OCI-LY7 (cell line): ENCODE data around the gene ARHGAP31. TPM values are rescaled to one million over a fixed set of nuclear protein-coding genes. Genes with fewer than 3 reads are reported as not detected.

Source experiments
- BruUV-seq: library from RNA; stranded (reverse); fragments of 400-500 nt; replicated peaks from 2 replicates; lab custom pipeline; 2021; lab: Mats Ljungman, UMichigan
- CTCF ChIA-PET: fragments of 300-600 bp; sonication (Branson Sonifier 250); formaldehyde crosslinking; loops from one replicate; lab custom pipeline; 2022; ENCODE audit warnings: antibody characterized with exemption; ENCODE audit not compliant: unreplicated experiment; lab: Charles Lee
- POLR2A ChIA-PET: fragments of 300-600 bp; sonication (Branson Sonifier 250); formaldehyde crosslinking; loops from one replicate; lab custom pipeline; 2022; ENCODE audit warnings: antibody characterized with exemption; lab: Charles Lee
- DNase-seq: peaks from one replicate; pipeline ENCODE4 v3.0.0-alpha.2; 2015; ENCODE audit warnings: low spot score
- H2AFZ ChIP-seq: fragments of 200-600 bp; sonication (generic), shearing (Covaris generic); 2 replicates; pipeline ENCODE4 v1.6.1; 2014; ENCODE audit warnings: mild to moderate bottlenecking, antibody characterized with exemption, low read length, moderate library complexity
- H3K27ac ChIP-seq: fragments of 200-600 bp; sonication (generic); 2 replicates; pipeline ENCODE4 v1.5.1; 2014; ENCODE audit warnings: mixed run types, low read depth, mild to moderate bottlenecking, moderate library complexity, low read length, inconsistent platforms; ENCODE audit not compliant: poor library complexity, severe bottlenecking
- H3K36me3 ChIP-seq: fragments of 200-600 bp; sonication (generic); 2 replicates; pipeline ENCODE4 v1.6.1; 2014; ENCODE audit warnings: mild to moderate bottlenecking, antibody characterized with exemption, low read length, moderate library complexity, mixed read lengths; ENCODE audit not compliant: insufficient read depth
- H3K4me1 ChIP-seq: fragments of 200-600 bp; sonication (generic); 2 replicates; pipeline ENCODE4 v1.5.1; 2014; ENCODE audit warnings: mild to moderate bottlenecking, low read length; ENCODE audit not compliant: insufficient read depth, poor library complexity, severe bottlenecking
- H3K4me2 ChIP-seq: fragments of 200-600 bp; sonication (generic); 2 replicates; pipeline ENCODE4 v1.6.1; 2014; ENCODE audit warnings: mild to moderate bottlenecking, low read length
- H3K4me3 ChIP-seq: fragments of 200-600 bp; sonication (generic); 2 replicates; pipeline ENCODE4 v1.5.1; 2014; ENCODE audit warnings: mild to moderate bottlenecking, low read depth, low read length; ENCODE audit not compliant: poor library complexity, severe bottlenecking
- H3K79me2 ChIP-seq: fragments of 200-600 bp; sonication (generic); 2 replicates; pipeline ENCODE4 v1.6.1; 2016; ENCODE audit warnings: low read depth, mild to moderate bottlenecking, low read length, moderate library complexity, mixed read lengths; ENCODE audit not compliant: insufficient read depth
- H3K9me2 ChIP-seq: fragments of 200-600 bp; sonication (generic); 2 replicates; pipeline ENCODE4 v1.6.1; 2016; ENCODE audit warnings: mild to moderate bottlenecking, low read length, mixed read lengths; ENCODE audit not compliant: insufficient read depth
- H3K9me3 ChIP-seq: fragments of 200-600 bp; sonication (generic); 2 replicates; pipeline ENCODE4 v1.6.1; 2014; ENCODE audit warnings: mild to moderate bottlenecking, mixed run types, low read length, mixed read lengths
- H4K20me1 ChIP-seq: fragments of 200-600 bp; sonication (generic); 2 replicates; pipeline ENCODE4 v1.6.1; 2014; ENCODE audit warnings: mild to moderate bottlenecking, antibody characterized with exemption, low read length, moderate library complexity, mixed read lengths; ENCODE audit not compliant: insufficient read depth
- CTCF ChIP-seq: fragments of 200-600 bp; sonication (generic); conservative IDR thresholded peaks from 2 replicates; pipeline ENCODE4 v1.5.1; 2014; ENCODE audit warnings: mild to moderate bottlenecking, antibody characterized with exemption, low read length, moderate library complexity, mixed read lengths
- EZH2phosphoT487 ChIP-seq: fragments of 200-600 bp; sonication (generic); IDR thresholded peaks from 2 replicates; pipeline ENCODE4 v1.6.1; 2018; ENCODE audit warnings: low read depth, borderline replicate concordance, mild to moderate bottlenecking, mixed run types, antibody characterized with exemption, low read length, moderate library complexity, mixed read lengths
- intact Hi-C: fragments of 100-400 bp; cut with micrococcal nuclease; formaldehyde crosslinking; loops from one replicate; pipeline ENCODE4 v1.10.0; 2022; ENCODE audit not compliant: unreplicated experiment
- total RNA-seq, 2 experiments: library from RNA; depleted of rRNA in 1 of 2; stranded (reverse); fragments of >200 nt in 1 of 2; shearing (Covaris generic) in 1 of 2; gene quantifications; 2 replicates each; pipeline ENCODE4 v1.2.3, GENCODE V29; 2014 to 2022

Gene ARHGAP31
- total RNA-seq, 2 experiments from 2014 or later: 2.8 to 4.1 TPM

DNA sequence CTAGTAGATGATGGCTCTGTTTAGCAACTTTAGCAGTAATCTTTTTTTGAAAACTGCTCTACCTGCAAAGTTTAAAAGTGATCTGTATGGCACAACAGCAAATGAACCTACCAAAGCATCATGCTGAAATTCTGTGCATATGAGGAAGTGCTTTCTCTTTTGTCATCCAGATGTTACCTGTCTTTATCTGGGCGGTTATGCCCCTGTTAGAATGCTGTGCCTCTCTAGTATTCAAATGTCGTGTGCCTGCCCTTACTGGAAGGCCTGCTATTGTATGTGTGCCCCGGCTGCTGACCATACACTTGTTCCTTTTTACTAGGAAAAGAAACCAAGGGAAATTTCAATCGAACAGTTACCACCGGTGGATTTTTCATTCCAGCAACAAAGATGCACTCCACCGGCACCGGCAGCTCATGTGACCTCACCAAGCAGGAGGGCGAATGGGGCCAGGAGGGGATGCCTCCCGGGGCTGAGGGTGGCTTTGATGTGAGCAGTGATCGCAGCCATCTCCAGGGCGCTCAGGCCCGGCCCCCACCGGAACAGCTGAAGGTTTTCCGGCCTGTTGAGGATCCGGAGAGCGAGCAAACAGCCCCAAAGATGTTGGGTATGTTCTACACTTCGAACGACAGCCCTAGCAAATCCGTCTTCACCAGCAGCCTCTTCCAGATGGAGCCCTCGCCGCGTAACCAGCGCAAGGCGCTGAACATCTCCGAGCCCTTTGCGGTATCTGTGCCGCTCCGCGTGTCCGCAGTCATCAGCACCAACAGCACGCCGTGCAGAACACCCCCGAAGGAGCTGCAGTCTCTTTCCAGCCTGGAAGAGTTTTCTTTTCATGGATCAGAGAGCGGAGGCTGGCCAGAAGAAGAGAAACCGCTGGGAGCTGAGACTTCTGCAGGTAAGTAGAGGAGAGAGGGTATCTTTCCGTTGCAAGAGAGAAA, 107.6 kb downstream of the ARHGAP31 start:
- intact Hi-C loops: loop anchor here (5.0 kb wide), 2 partner anchors 61 to 109 kb away; partner anchors contain the start of genes ARHGAP31 and TMEM39A
- H3K79me2 ChIP-seq: no peaks in the 10 kb centered on the region
- peaks cover 56% of the 10 kb centered on the region for H3K4me1 ChIP-seq
- peaks cover 6% of the 10 kb centered on the region; the same call in 1 of the 2 replicates for H3K36me3 ChIP-seq
- peak overlapping the region; percentile 90 for H3K27ac ChIP-seq
- TSS peak; percentile 75 for BruUV-seq
- ChIA-PET CTCF (no interaction called here), POLR2A (interaction anchor here (0.8 to 1.2 kb wide), 3 partner anchors 39 to 161 kb away, joined by 3 to 4 read pairs (median 4); partner anchors contain the start of gene B4GALT4)
- TF ChIP-seq CTCF: no peak
- no peak for TF ChIP-seq EZH2phosphoT487
- no peaks in the 10 kb centered on the region for H4K20me1 ChIP-seq
- no peaks in the 10 kb centered on the region for H3K9me2 ChIP-seq
- H2AFZ ChIP-seq: peak overlapping the region; percentile 85
- peak overlapping the region; percentile 68 for H3K4me2 ChIP-seq
- peaks cover 6% of the 10 kb centered on the region; the same call in 1 of the 2 replicates for H3K9me3 ChIP-seq
- H3K4me3 ChIP-seq: peak overlapping the region; percentile 49
- DNase-seq: peak; percentile 83

- H3K9me3 ChIP-seq: peaks cover 6% of the 10 kb centered on the region; the same call in 1 of the 2 replicates
- H3K4me1 ChIP-seq: peaks cover 56% of the 10 kb centered on the region
- ChIA-PET POLR2A (interaction anchor here (0.8 to 1.5 kb wide), 2 partner anchors 62 to 67 kb away, joined by 4 to 5 read pairs; no protein-coding TSS in a partner anchor), CTCF (no interaction called here)
- intact Hi-C loops: loop anchor here (5.0 kb wide), 2 partner anchors 60 to 110 kb away; partner anchors contain the start of genes ARHGAP31 and TMEM39A
- no peaks in the 10 kb centered on the region for H4K20me1 ChIP-seq
- H3K79me2 ChIP-seq: no peaks in the 10 kb centered on the region
- peaks cover 6% of the 10 kb centered on the region; the same call in 1 of the 2 replicates for H3K36me3 ChIP-seq
- DNase-seq: peak; percentile 37
- H3K4me3 ChIP-seq: peak overlapping the region; percentile 37
- H2AFZ ChIP-seq: no peak overlapping the region
- BruUV-seq: no TSS peak
- TF ChIP-seq CTCF (no peak), EZH2phosphoT487 (no peak)
- H3K4me2 ChIP-seq: peak overlapping the region; percentile 34
- H3K27ac ChIP-seq: no peak overlapping the region
- no peaks in the 10 kb centered on the region for H3K9me2 ChIP-seq
Measured at GRCh38 chr3:119402791-119403190, 108.6 kb downstream of the ARHGAP31 start.
